B cell (primary cell): Measurements from ENCODE around the gene PACSIN3. TPM values are rescaled to one million over a fixed set of nuclear protein-coding genes. Genes with fewer than 3 reads are reported as not detected.
A peak's percentile ranks its signal among the peaks of the same experiment; 100 is the strongest.

Source experiments
- ATAC-seq: fragments of 200-7000 bp; cut with Tn5 transposase; one replicate; pipeline ENCODE4 v1.10.0; 2021; ENCODE audit warnings: low read depth, mild to moderate bottlenecking, moderate number of reproducible peaks, moderate library complexity
- CTCF ChIA-PET: fragments of 350-600 bp; sonication (Branson Sonifier 250); formaldehyde crosslinking; loops from one replicate; lab custom pipeline; 2021; ENCODE audit warnings: antibody characterized with exemption, inconsistent platforms; lab: Charles Lee
- POLR2A ChIA-PET: fragments of 350-600 bp; sonication (Branson Sonifier 250); formaldehyde crosslinking; loops from one replicate; lab custom pipeline; 2021; ENCODE audit warnings: antibody characterized with exemption; lab: Charles Lee
- DNase-seq: peaks from one replicate; pipeline ENCODE4 v3.0.0; 2013
- H2AFZ ChIP-seq: 2 replicates; pipeline ENCODE4 v1.6.1; 2012; ENCODE audit warnings: mild to moderate bottlenecking, low read depth, low read length; ENCODE audit not compliant: insufficient read depth, poor library complexity, severe bottlenecking
- H3K27ac ChIP-seq, 2 donors: 1 replicate in 1 of 2; 2 replicates in 1 of 2; pipeline ENCODE4 v1.5.1; 2012 to 2013; ENCODE audit warnings: low read length in 2 of 2, mild to moderate bottlenecking in 2 of 2, moderate library complexity in 1 of 2
- H3K27me3 ChIP-seq, 4 experiments: fragments of 200-600 bp in 1 of 4; sonication (generic) in 1 of 4; replicated peaks in 1 of 4; 1 replicate in 2 of 4; 2 replicates in 2 of 4; pipeline versions ENCODE4 v1.6.1 to v1.7.0; 2013 to 2016; ENCODE audit warnings: low read length in 3 of 4, mild to moderate bottlenecking in 2 of 4, mixed read lengths in 1 of 4, moderate library complexity in 1 of 4; ENCODE audit not compliant: insufficient read depth in 4 of 4, control insufficient read depth in 3 of 4; ENCODE audit errors: control extremely low read depth in 1 of 4
- H3K36me3 ChIP-seq, 2 experiments: replicated peaks in 1 of 2; 1 replicate in 1 of 2; 2 replicates in 1 of 2; pipeline versions ENCODE4 v1.6.1 to v1.7.1; 2013; ENCODE audit warnings: low read length in 1 of 2; ENCODE audit not compliant: insufficient read depth in 2 of 2, control insufficient read depth in 1 of 2; ENCODE audit errors: control extremely low read depth in 1 of 2, extremely low read depth in 1 of 2
- H3K4me1 ChIP-seq, 2 donors: fragments of 200-600 bp in 1 of 2; sonication (generic) in 1 of 2; 1 replicate in 1 of 2; 2 replicates in 1 of 2; pipeline versions ENCODE4 v1.5.1 to v1.6.1; 2013 to 2017; ENCODE audit warnings: low read length in 2 of 2; ENCODE audit not compliant: control insufficient read depth in 2 of 2, insufficient read depth in 2 of 2
- H3K4me2 ChIP-seq: replicated peaks from 2 replicates; pipeline ENCODE3; 2012; ENCODE audit warnings: mild to moderate bottlenecking, low read depth, low read length; ENCODE audit not compliant: poor library complexity, severe bottlenecking
- H3K4me3 ChIP-seq, 5 experiments: fragments of 200-600 bp in 1 of 5; sonication (generic) in 1 of 5; 1 replicate in 3 of 5; 2 replicates in 2 of 5; pipeline versions ENCODE4 v1.5.1 to v1.7.0; 2011 to 2016; ENCODE audit warnings: low read length in 4 of 5, mild to moderate bottlenecking in 4 of 5, low read depth in 2 of 5, control low read depth in 1 of 5, moderate library complexity in 1 of 5; ENCODE audit not compliant: insufficient read depth in 1 of 5; ENCODE audit errors: control extremely low read depth in 1 of 5, extremely low read depth in 1 of 5
- H3K79me2 ChIP-seq: fragments of 200-600 bp; sonication (generic); one replicate; pipeline ENCODE4 v1.6.0; 2016; ENCODE audit warnings: low read length; ENCODE audit not compliant: control insufficient read depth, insufficient read depth
- H3K9ac ChIP-seq: fragments of 200-600 bp; sonication (generic); 2 replicates; pipeline ENCODE4 v1.6.1; 2017; ENCODE audit warnings: mild to moderate bottlenecking, low read length, moderate library complexity
- H3K9me3 ChIP-seq, 3 donors: one replicate each; pipeline versions ENCODE4 v1.6.1 to v1.7.1; 2013; ENCODE audit warnings: low read length in 2 of 3; ENCODE audit not compliant: control insufficient read depth in 2 of 3, insufficient read depth in 1 of 3; ENCODE audit errors: control extremely low read depth in 1 of 3
- H4K20me1 ChIP-seq: 2 replicates; pipeline ENCODE4 v1.6.0; 2012; ENCODE audit warnings: mild to moderate bottlenecking, low read length; ENCODE audit not compliant: insufficient read depth, control insufficient read depth, poor library complexity, severe bottlenecking
- H3K27ac Mint-ChIP-seq: one replicate; pipeline ENCODE4 v1.8.0; 2021; ENCODE audit warnings: mixed read lengths
- H3K27me3 Mint-ChIP-seq: one replicate; pipeline ENCODE4 v1.8.0; 2021; ENCODE audit warnings: mixed read lengths
- H3K4me1 Mint-ChIP-seq: one replicate; pipeline ENCODE4 v1.8.0; 2021; ENCODE audit warnings: mixed read lengths
- H3K4me3 Mint-ChIP-seq: one replicate; pipeline ENCODE4 v1.8.0; 2021; ENCODE audit warnings: mixed read lengths
- H3K9me3 Mint-ChIP-seq: one replicate; pipeline ENCODE4 v1.8.0; 2022; ENCODE audit warnings: mixed read lengths; ENCODE audit not compliant: insufficient read depth
- CTCF ChIP-seq: fragments of 200-600 bp; IDR thresholded peaks from one replicate; pipeline ENCODE4 v1.8.0; 2022; ENCODE audit warnings: antibody characterized with exemption, mild to moderate bottlenecking
- EZH2 ChIP-seq: IDR thresholded peaks from 2 replicates; pipeline ENCODE4 v1.6.1; 2012; ENCODE audit warnings: borderline replicate concordance, low read depth, mild to moderate bottlenecking, moderate library complexity, low read length; ENCODE audit not compliant: insufficient read depth, poor library complexity, severe bottlenecking
- WGBS: methylation state at CpG from one replicate; pipeline ENCODE4 v1.1.5; 2013; ENCODE audit warnings: missing lambda C conversion rate; ENCODE audit not compliant: insufficient coverage; 5-methylcytosine and 5-hydroxymethylcytosine counted together
- intact Hi-C: fragments of 100-400 bp; cut with micrococcal nuclease; formaldehyde crosslinking; loops from one replicate; pipeline ENCODE4 v1.10.0; 2022
- polyA plus RNA-seq: library from polyadenylated mRNA; depleted of rRNA; stranded (reverse); fragments of >200 nt; gene quantifications from 2 replicates; pipeline ENCODE4 v1.2.3, GENCODE V29; 2012
- total RNA-seq, 2 donors: library from RNA; stranded (reverse); fragments of 120-200 nt in 1 of 2; gene quantifications; 1 replicate in 1 of 2; 2 replicates in 1 of 2; pipeline versions ENCODE4 v1.2.3 to v1.2.4, GENCODE V29; 2013 to 2022

The PACSIN3 gene
- total and polyA plus RNA-seq, 2 donors (not counting 1 experiment from before 2014, with no cell fraction given): 2.1 TPM; not detected in 1

- Mint-ChIP-seq H3K27ac (no peak overlapping the region), H3K9me3 (no peaks in the 10 kb centered on the region), H3K4me3 (no peak overlapping the region), H3K4me1 (peaks cover 1% of the 10 kb centered on the region), H3K27me3 (no peaks in the 10 kb centered on the region)
- DNase-seq (no peak), ATAC-seq (no peak)
- H3K79me2 ChIP-seq: peaks cover 16% of the 10 kb centered on the region
- H3K4me2 ChIP-seq: no peak overlapping the region
- H3K4me1 ChIP-seq: peaks cover 0 to 2% of the 10 kb centered on the region in 2 donors
- WGBS: 96% methylated on average over 2 of the region's 3 CpGs
- TF ChIP-seq EZH2: no peak
- no peak for TF ChIP-seq CTCF
- H3K4me3 ChIP-seq: no peak overlapping the region
- POLR2A ChIA-PET: interaction anchor here (0.7 kb wide), 1 partner anchor 188 kb away, joined by 7 read pairs; no protein-coding TSS in a partner anchor
- H3K36me3 ChIP-seq: peaks cover 0 to 57% of the 10 kb centered on the region in 2 experiments
- no peaks in the 10 kb centered on the region for H3K27me3 ChIP-seq
- CTCF ChIA-PET: interaction anchor here (0.6 to 3.1 kb wide), 9 partner anchors 10 to 500 kb away, joined by 3 to 33 read pairs (median 3); no protein-coding TSS in a partner anchor
- no peak overlapping the region for H3K27ac ChIP-seq
- H3K9me3 ChIP-seq: no peaks in the 10 kb centered on the region
- peaks cover 49% of the 10 kb centered on the region for H4K20me1 ChIP-seq
- H3K9ac ChIP-seq: no peak overlapping the region
- no peak overlapping the region for H2AFZ ChIP-seq
- intact Hi-C loops: no loop called here
Measured at GRCh38 chr11:47163193-47163592, 23.0 kb downstream of the PACSIN3 start.

GRCh38 chr11:47162426-47162825 is 23.8 kb downstream of the PACSIN3 start:
- WGBS: 89% methylated on average over 5 of the region's 5 CpGs

More at GRCh38 chr11:47162426-47162825, 23.8 kb downstream of the PACSIN3 start:
- H3K27ac ChIP-seq: no peak overlapping the region
- ChIA-PET POLR2A (interaction anchor here (0.7 kb wide), 1 partner anchor 189 kb away, joined by 7 read pairs; no protein-coding TSS in a partner anchor), CTCF (interaction anchor here (0.6 to 3.1 kb wide), 8 partner anchors 8 to 463 kb away, joined by 3 to 33 read pairs (median 6); no protein-coding TSS in a partner anchor)
- peaks cover 10% of the 10 kb centered on the region for H3K79me2 ChIP-seq
- Mint-ChIP-seq H3K4me3 (no peak overlapping the region), H3K4me1 (peaks cover 1% of the 10 kb centered on the region), H3K27ac (no peak overlapping the region), H3K9me3 (no peaks in the 10 kb centered on the region), H3K27me3 (no peaks in the 10 kb centered on the region)
- H3K9ac ChIP-seq: no peak overlapping the region
- no peaks in the 10 kb centered on the region for H3K9me3 ChIP-seq
- peaks cover 0 to 49% of the 10 kb centered on the region in 2 experiments for H3K36me3 ChIP-seq
- DNase-seq (peak; percentile 12), ATAC-seq (no peak)
- intact Hi-C loops: no loop called here
- H2AFZ ChIP-seq: no peak overlapping the region
- H3K4me3 ChIP-seq: no peak overlapping the region
- TF ChIP-seq EZH2: no peak
- TF ChIP-seq CTCF: no peak
- no peak overlapping the region for H3K4me2 ChIP-seq
- no peaks in the 10 kb centered on the region for H3K27me3 ChIP-seq
- H4K20me1 ChIP-seq: peaks cover 41% of the 10 kb centered on the region
- peaks cover 0 to 2% of the 10 kb centered on the region in 2 donors for H3K4me1 ChIP-seq
